Neural cell (in vitro differentiated cells): ENCODE results near the gene OPN1SW.

Source experiments
- POLR2AphosphoS5 ChIP-seq: IDR thresholded peaks from 2 replicates; pipeline ENCODE4 v1.6.1; 2012
- TF ChIP-seq, protein P1 (sequence below): fragments of 450-650 bp; IDR thresholded peaks from 2 replicates; pipeline ENCODE4 v1.5.1; 2014; ENCODE audit warnings: antibody characterized with exemption, mild to moderate bottlenecking, moderate library complexity; ENCODE audit not compliant: poor library complexity, severe bottlenecking

DNA sequence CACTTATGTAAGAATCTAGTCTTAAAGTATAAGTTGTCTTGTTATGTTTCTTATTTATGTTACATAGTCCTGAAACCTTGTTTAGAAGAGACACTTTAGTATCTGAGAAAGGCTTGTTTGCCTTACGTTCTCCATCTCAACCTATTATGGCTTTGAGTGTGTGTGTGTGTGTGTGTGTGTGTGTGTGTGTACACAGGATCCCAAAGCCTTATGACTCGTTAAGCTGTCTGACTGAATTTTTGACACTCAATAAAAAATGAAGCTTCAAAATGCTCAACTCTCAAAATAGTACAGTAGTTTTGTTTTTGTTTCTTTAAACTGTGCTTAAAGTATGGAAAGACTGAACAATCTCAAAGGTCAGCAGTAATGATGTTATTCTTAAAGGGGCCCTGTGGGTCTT lies 18.4 kb downstream of the OPN1SW start:
- TF ChIP-seq, protein P1, sequence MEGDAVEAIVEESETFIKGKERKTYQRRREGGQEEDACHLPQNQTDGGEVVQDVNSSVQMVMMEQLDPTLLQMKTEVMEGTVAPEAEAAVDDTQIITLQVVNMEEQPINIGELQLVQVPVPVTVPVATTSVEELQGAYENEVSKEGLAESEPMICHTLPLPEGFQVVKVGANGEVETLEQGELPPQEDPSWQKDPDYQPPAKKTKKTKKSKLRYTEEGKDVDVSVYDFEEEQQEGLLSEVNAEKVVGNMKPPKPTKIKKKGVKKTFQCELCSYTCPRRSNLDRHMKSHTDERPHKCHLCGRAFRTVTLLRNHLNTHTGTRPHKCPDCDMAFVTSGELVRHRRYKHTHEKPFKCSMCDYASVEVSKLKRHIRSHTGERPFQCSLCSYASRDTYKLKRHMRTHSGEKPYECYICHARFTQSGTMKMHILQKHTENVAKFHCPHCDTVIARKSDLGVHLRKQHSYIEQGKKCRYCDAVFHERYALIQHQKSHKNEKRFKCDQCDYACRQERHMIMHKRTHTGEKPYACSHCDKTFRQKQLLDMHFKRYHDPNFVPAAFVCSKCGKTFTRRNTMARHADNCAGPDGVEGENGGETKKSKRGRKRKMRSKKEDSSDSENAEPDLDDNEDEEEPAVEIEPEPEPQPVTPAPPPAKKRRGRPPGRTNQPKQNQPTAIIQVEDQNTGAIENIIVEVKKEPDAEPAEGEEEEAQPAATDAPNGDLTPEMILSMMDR: no peak
- no peak for TF ChIP-seq POLR2AphosphoS5
